HG03354 (cell line): Measurements from ENCODE around the gene HSPG2.

Experiments
- ATAC-seq: cut with Tn5 transposase; IDR thresholded peaks from one replicate; pipeline ENCODE4 v1.9.1; 2021; ENCODE audit warnings: mild to moderate bottlenecking; ENCODE audit not compliant: unreplicated experiment, poor library complexity, severe bottlenecking

Gene HSPG2

GRCh38 chr1:21886486-21887215, 50.5 kb downstream of the HSPG2 start:
- no peak for ATAC-seq

- no peak for ATAC-seq
These were observed 51.7 kb downstream of the HSPG2 start for GRCh38 chr1:21885236-21886037.

- ATAC-seq: no peak
These were observed 52.5 kb downstream of the HSPG2 start for GRCh38 chr1:21884456-21885235.

GRCh38 chr1:21882721-21883415, 54.2 kb downstream of the HSPG2 start:
- no peak for ATAC-seq

GRCh38 chr1:21881250-21881649, 55.9 kb downstream of the HSPG2 start:
- no peak for ATAC-seq

- no peak for ATAC-seq
These were observed 56.5 kb downstream of the HSPG2 start for GRCh38 chr1:21880619-21880970.

GRCh38 chr1:21879928-21880618, 57.0 kb downstream of the HSPG2 start:
- ATAC-seq: no peak

- no peak for ATAC-seq
These were observed 58.2 kb downstream of the HSPG2 start for GRCh38 chr1:21878840-21879478.

GRCh38 chr1:21878009-21878773, 58.9 kb downstream of the HSPG2 start:
- no peak for ATAC-seq

- ATAC-seq: no peak
These were observed 60.8 kb downstream of the HSPG2 start for GRCh38 chr1:21876267-21876666.

GRCh38 chr1:21875621-21876063, 61.5 kb downstream of the HSPG2 start:
- no peak for ATAC-seq

- no peak for ATAC-seq
These were observed 62.1 kb downstream of the HSPG2 start for GRCh38 chr1:21874778-21875547.

- ATAC-seq: no peak
These were observed 62.8 kb downstream of the HSPG2 start for GRCh38 chr1:21874328-21874727.

- ATAC-seq: no peak
These were observed 63.3 kb downstream of the HSPG2 start for GRCh38 chr1:21873761-21874160.

GRCh38 chr1:21873174-21873573, 63.9 kb downstream of the HSPG2 start:
- ATAC-seq: no peak

GRCh38 chr1:21872445-21873079, 64.5 kb downstream of the HSPG2 start:
- no peak for ATAC-seq

GRCh38 chr1:21871943-21872342, 65.2 kb downstream of the HSPG2 start:
- ATAC-seq: no peak
